HS-27A (cell line): Measurements from ENCODE around the gene TSHZ3.

Source experiments
- DNase-seq: peaks from one replicate; pipeline ENCODE4 v3.0.0-alpha.2; 2012; ENCODE audit warnings: low read depth, missing footprints

The TSHZ3 gene

GRCh38 chr19:31354799-31355664 is 5.8 kb upstream of the TSHZ3 start:
- no peak for DNase-seq

GRCh38 chr19:31354316-31354715 is 5.1 kb upstream of the TSHZ3 start:
- DNase-seq, result no peak

GRCh38 chr19:31353833-31354232 is 4.6 kb upstream of the TSHZ3 start:
- no peak for DNase-seq

GRCh38 chr19:31352782-31353651 is 3.8 kb upstream of the TSHZ3 start:
- DNase-seq, result no peak

GRCh38 chr19:31352296-31352781 is 3.1 kb upstream of the TSHZ3 start:
- DNase-seq, result no peak

GRCh38 chr19:31351855-31352195 is 2.6 kb upstream of the TSHZ3 start:
- DNase-seq, result no peak

- peak; percentile 11 for DNase-seq
Measured at GRCh38 chr19:31351056-31351854, 2.0 kb upstream of the TSHZ3 start.

GRCh38 chr19:31350693-31351055 is 1.4 kb upstream of the TSHZ3 start:
- DNase-seq, result no peak

GRCh38 chr19:31350033-31350692 is 927 bp upstream of the TSHZ3 start:
- DNase-seq, result no peak

GRCh38 chr19:31348481-31349159 is 616 bp downstream of the TSHZ3 start:
- DNase-seq, result no peak

GRCh38 chr19:31347828-31348392 is 1.3 kb downstream of the TSHZ3 start:
- DNase-seq, result no peak

GRCh38 chr19:31347354-31347753 is 1.9 kb downstream of the TSHZ3 start:
- DNase-seq, result no peak

- no peak for DNase-seq
Measured at GRCh38 chr19:31346184-31347059, 2.8 kb downstream of the TSHZ3 start.

GRCh38 chr19:31344403-31344802 is 4.8 kb downstream of the TSHZ3 start:
- no peak for DNase-seq

- DNase-seq, result no peak
Measured at GRCh38 chr19:31342926-31343325, 6.3 kb downstream of the TSHZ3 start.

- no peak for DNase-seq
Measured at GRCh38 chr19:31340042-31341025, 8.9 kb downstream of the TSHZ3 start.

GRCh38 chr19:31339411-31339810 is 9.8 kb downstream of the TSHZ3 start:
- DNase-seq, result no peak

GRCh38 chr19:31338069-31338776 is 11.0 kb downstream of the TSHZ3 start:
- DNase-seq, result no peak
